AG10803 (cell line): Measurements from ENCODE around the gene DPM2.

Source experiments
- DNase-seq: peaks from one replicate; pipeline ENCODE4 v3.0.0; 2010; ENCODE audit warnings: low read depth
- H3K4me3 ChIP-seq: 2 replicates; pipeline ENCODE4 v1.5.1; 2011; ENCODE audit warnings: mild to moderate bottlenecking, low read length, control low read depth
- CTCF ChIP-seq: conservative IDR thresholded peaks from 2 replicates; pipeline ENCODE4 v1.5.1; 2011; ENCODE audit warnings: mild to moderate bottlenecking, low read length, control low read depth, inconsistent platforms

DPM2 gene

GRCh38 chr9:127934248-127934647, 3.4 kb downstream of the DPM2 start:
- no peak overlapping the region for H3K4me3 ChIP-seq
- DNase-seq, result no peak
- no peak for TF ChIP-seq CTCF

- peak; percentile 60 for DNase-seq
- no peak for TF ChIP-seq CTCF
- H3K4me3 ChIP-seq, result peak overlapping the region; percentile 64
These were observed 6.4 kb downstream of the DPM2 start for GRCh38 chr9:127931092-127931881.

- H3K4me3 ChIP-seq, result peak within 1 kb of the TSS; percentile 64
- peak; percentile 31 for TF ChIP-seq CTCF
- peak; percentile 76 for DNase-seq
These were observed 7.2 kb downstream of the DPM2 start, which contains the start of gene PIP5KL1 for GRCh38 chr9:127930231-127931091. Gene PIP5KL1, minus strand, starts transcription at chr9:127930777. Its CDS starts 25 bp downstream, at chr9:127930752.

- no peak for TF ChIP-seq CTCF
- no peak for DNase-seq
- no peak overlapping the region for H3K4me3 ChIP-seq
These were observed 8.1 kb downstream of the DPM2 start for GRCh38 chr9:127929625-127929979.

GRCh38 chr9:127928676-127929624, 8.7 kb downstream of the DPM2 start:
- no peak for DNase-seq
- H3K4me3 ChIP-seq, result no peak overlapping the region
- TF ChIP-seq CTCF, result no peak

- TF ChIP-seq CTCF, result no peak
- H3K4me3 ChIP-seq, result no peak overlapping the region
- no peak for DNase-seq
These were observed 9.5 kb downstream of the DPM2 start for GRCh38 chr9:127927988-127928675.
